NB4 (cell line): ENCODE measurements around the gene PLA2G6.

ENCODE experiments used
- DNase-seq: peaks from one replicate; pipeline ENCODE4 v3.0.0; 2010; ENCODE audit warnings: low read depth
- H3K4me3 ChIP-seq: one replicate; pipeline ENCODE4 v1.5.1; 2011; ENCODE audit warnings: mild to moderate bottlenecking, low read depth, low read length, moderate library complexity
- CTCF ChIP-seq: IDR thresholded peaks from one replicate; pipeline ENCODE4 v1.5.1; 2012; ENCODE audit warnings: low read depth, low read length
- MAX ChIP-seq: IDR thresholded peaks from 2 replicates; pipeline ENCODE4 v1.6.1; 2011; ENCODE audit warnings: low read depth, low read length
- MYC ChIP-seq: IDR thresholded peaks from 2 replicates; pipeline ENCODE4 v1.6.1; 2011; ENCODE audit warnings: low read depth, low read length
- POLR2A ChIP-seq: IDR thresholded peaks from 2 replicates; pipeline ENCODE4 v1.6.1; 2011; ENCODE audit warnings: mild to moderate bottlenecking; ENCODE audit not compliant: insufficient read length; ENCODE audit errors: extremely low read depth

The PLA2G6 gene

GRCh38 chr22:38110008-38110862 is 71.4 kb downstream of the PLA2G6 start, which contains the start of gene BAIAP2L2:
BAIAP2L2 (minus strand) TSS chr22:38110684; CDS start chr22:38110525, 159 bp downstream.
- H3K4me3 ChIP-seq: no peak within 1 kb of the TSS
- TF ChIP-seq CTCF: no peak
- no peak for TF ChIP-seq POLR2A
- TF ChIP-seq MAX: no peak
- TF ChIP-seq MYC: no peak
- no peak for DNase-seq

GRCh38 chr22:38109371-38110001 is 72.1 kb downstream of the PLA2G6 start:
- H3K4me3 ChIP-seq: no peak overlapping the region
- DNase-seq: no peak
- TF ChIP-seq POLR2A: no peak
- no peak for TF ChIP-seq MAX
- no peak for TF ChIP-seq MYC
- TF ChIP-seq CTCF: no peak

GRCh38 chr22:38108561-38109319 is 72.9 kb downstream of the PLA2G6 start:
- no peak overlapping the region for H3K4me3 ChIP-seq
- TF ChIP-seq POLR2A (no peak), MAX (no peak), CTCF (no peak)
- DNase-seq: no peak

- no peak overlapping the region for H3K4me3 ChIP-seq
- no peak for DNase-seq
- TF ChIP-seq MAX (no peak), CTCF (no peak)
These were observed 73.7 kb downstream of the PLA2G6 start for GRCh38 chr22:38107692-38108515.

GRCh38 chr22:38106814-38107578 is 74.6 kb downstream of the PLA2G6 start:
- no peak overlapping the region for H3K4me3 ChIP-seq
- no peak for TF ChIP-seq CTCF
- no peak for TF ChIP-seq MAX
- no peak for TF ChIP-seq POLR2A
- no peak for TF ChIP-seq MYC
- no peak for DNase-seq
